ENCODE results near the gene SLC39A5. TPM values are rescaled to one million over a fixed set of nuclear protein-coding genes. Genes with fewer than 3 reads are reported as not detected.

The SLC39A5 gene
- total and polyA plus RNA-seq, 7 donors, result 30.0 to 74.0 (median 31.2) TPM; not detected in 4

GRCh38 chr12:56258068-56258819 lies 28.4 kb downstream of the SLC39A5 start, which contains the start of gene ANKRD52:
TSS of gene ANKRD52 (minus strand) at chr12:56258384. CDS start at chr12:56258269, 115 bp downstream.
- H3K4me1 ChIP-seq, result peaks cover 0 to 28% (median 26%) of the 10 kb centered on the region in 4 donors
- 0% methylated on average over 78 of the region's 78 CpGs for WGBS, 2 donors
- no peaks in the 10 kb centered on the region for H3K27me3 ChIP-seq
- intact Hi-C loops (cut with DNase I), result loop anchor here (2.0 to 5.0 kb wide), 2 partner anchors 43 to 66 kb away; partner anchors contain the start of gene CS
- no peaks in the 10 kb centered on the region for H3K9me3 ChIP-seq
- peak; percentile 87 for DNase-seq
- H3K36me3 ChIP-seq, result peaks cover 4 to 32% (median 25%) of the 10 kb centered on the region in 4 donors
- peak within 1 kb of the TSS; percentile 80 to 86 (median 82) for H3K4me3 ChIP-seq
- no peak for TF ChIP-seq POLR2A (IDR thresholded peaks at IDR 0.05)
- TF ChIP-seq, protein P1, sequence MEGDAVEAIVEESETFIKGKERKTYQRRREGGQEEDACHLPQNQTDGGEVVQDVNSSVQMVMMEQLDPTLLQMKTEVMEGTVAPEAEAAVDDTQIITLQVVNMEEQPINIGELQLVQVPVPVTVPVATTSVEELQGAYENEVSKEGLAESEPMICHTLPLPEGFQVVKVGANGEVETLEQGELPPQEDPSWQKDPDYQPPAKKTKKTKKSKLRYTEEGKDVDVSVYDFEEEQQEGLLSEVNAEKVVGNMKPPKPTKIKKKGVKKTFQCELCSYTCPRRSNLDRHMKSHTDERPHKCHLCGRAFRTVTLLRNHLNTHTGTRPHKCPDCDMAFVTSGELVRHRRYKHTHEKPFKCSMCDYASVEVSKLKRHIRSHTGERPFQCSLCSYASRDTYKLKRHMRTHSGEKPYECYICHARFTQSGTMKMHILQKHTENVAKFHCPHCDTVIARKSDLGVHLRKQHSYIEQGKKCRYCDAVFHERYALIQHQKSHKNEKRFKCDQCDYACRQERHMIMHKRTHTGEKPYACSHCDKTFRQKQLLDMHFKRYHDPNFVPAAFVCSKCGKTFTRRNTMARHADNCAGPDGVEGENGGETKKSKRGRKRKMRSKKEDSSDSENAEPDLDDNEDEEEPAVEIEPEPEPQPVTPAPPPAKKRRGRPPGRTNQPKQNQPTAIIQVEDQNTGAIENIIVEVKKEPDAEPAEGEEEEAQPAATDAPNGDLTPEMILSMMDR (IDR thresholded peaks at IDR 0.05), result peak in 2 of 4 experiments; percentile 11 to 90
- TF ChIP-seq EP300 (IDR thresholded peaks at IDR 0.05), result no peak
- peak in 2 of 4 donors; percentile 38 to 46 for TF ChIP-seq POLR2AphosphoS5 (IDR thresholded peaks at IDR 0.05)
- peak within 1 kb of the TSS; percentile 90 to 96 (median 92) for H3K27ac ChIP-seq

GRCh38 chr12:56258820-56259183 lies 29.0 kb downstream of the SLC39A5 start:
- Histone ChIP-seq H3K36me3 (peaks cover 0 to 26% (median 19%) of the 10 kb centered on the region in 4 donors), H3K4me3 (peak overlapping the region; percentile 80 to 86 (median 82)), H3K27me3 (no peaks in the 10 kb centered on the region), H3K9me3 (no peaks in the 10 kb centered on the region), H3K4me1 (peaks cover 0 to 28% (median 26%) of the 10 kb centered on the region in 4 donors), H3K27ac (peak overlapping the region; percentile 90 to 96 (median 92))
- intact Hi-C loops (cut with DNase I), result loop anchor here (2.0 to 5.0 kb wide), 2 partner anchors 42 to 67 kb away; partner anchors contain the start of gene CS
- TF ChIP-seq EP300 (IDR thresholded peaks at IDR 0.05) (no peak), POLR2AphosphoS5 (IDR thresholded peaks at IDR 0.05) (no peak)
- TF ChIP-seq, protein P1 (IDR thresholded peaks at IDR 0.05), result no peak
- 13 to 22% methylated on average over 9 of the region's 9 CpGs for WGBS, 2 donors
- DNase-seq, result no peak

DNA sequence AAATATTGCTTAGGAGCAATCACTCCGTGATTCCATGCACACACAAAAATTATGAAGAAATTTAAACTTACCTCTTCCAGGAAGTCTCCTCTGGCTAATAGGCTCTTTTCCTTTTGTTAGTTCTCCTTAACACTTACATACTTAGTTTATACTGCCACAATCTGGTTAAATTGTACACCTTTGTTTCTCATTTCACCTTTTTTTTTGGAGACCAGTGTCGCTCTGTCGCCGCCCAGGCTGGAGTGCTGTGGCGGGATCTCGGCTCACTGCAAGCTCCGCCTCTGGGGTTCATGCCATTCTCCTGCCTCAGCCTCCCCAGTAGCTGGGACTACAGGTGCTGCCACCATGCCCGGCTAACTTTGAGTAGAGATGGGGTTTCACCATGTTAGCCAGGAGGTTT lies 30.5 kb downstream of the SLC39A5 start:
- TF ChIP-seq, protein P1 (IDR thresholded peaks at IDR 0.05), result no peak
- H3K27me3 ChIP-seq, result no peaks in the 10 kb centered on the region
- no peak for DNase-seq
- H3K27ac ChIP-seq, result no peak overlapping the region
- no peaks in the 10 kb centered on the region for H3K9me3 ChIP-seq
- no peak overlapping the region for H3K4me3 ChIP-seq
- H3K36me3 ChIP-seq, result peaks cover 0 to 10% (median 6%) of the 10 kb centered on the region in 4 donors
- intact Hi-C loops (cut with DNase I), result no loop called here
- 92 to 94% methylated on average over 8 of the region's 8 CpGs for WGBS, 2 donors
- peaks cover 0 to 28% (median 26%) of the 10 kb centered on the region in 4 donors for H3K4me1 ChIP-seq

DNA sequence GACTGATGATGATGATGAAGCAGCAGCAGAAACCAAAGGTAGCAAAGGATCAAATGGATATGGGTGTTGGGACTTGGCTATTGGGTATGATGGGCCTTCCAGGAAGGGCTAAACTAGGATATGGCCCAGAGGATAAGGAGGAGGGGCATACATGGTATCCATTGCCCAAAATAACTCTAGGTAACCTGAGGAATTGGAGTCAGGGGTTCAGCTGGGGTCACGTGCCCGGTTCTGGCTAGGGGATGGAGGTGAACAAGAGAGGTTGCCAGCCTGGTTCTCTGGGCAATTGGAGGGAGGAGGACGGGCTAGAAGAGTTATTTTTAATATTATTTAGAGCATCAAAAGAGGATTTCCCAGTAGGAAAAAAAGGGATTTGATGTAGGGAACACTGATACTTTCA lies 31.1 kb downstream of the SLC39A5 start:
- H3K9me3 ChIP-seq, result no peaks in the 10 kb centered on the region
- H3K4me3 ChIP-seq, result no peak overlapping the region
- H3K27me3 ChIP-seq, result no peaks in the 10 kb centered on the region
- intact Hi-C loops (cut with DNase I), result no loop called here
- TF ChIP-seq EP300 (IDR thresholded peaks at IDR 0.05) (no peak), POLR2A (IDR thresholded peaks at IDR 0.05) (no peak), POLR2AphosphoS5 (IDR thresholded peaks at IDR 0.05) (no peak)
- TF ChIP-seq, protein P1 (IDR thresholded peaks at IDR 0.05), result no peak
- peaks cover 0 to 29% (median 26%) of the 10 kb centered on the region in 4 donors for H3K4me1 ChIP-seq
- DNase-seq, result no peak
- no peak overlapping the region for H3K27ac ChIP-seq
- 92 to 95% methylated on average over 3 of the region's 3 CpGs for whole genome bisulfite sequencing, 2 donors
- H3K36me3 ChIP-seq, result peaks cover 0 to 5% (median 1%) of the 10 kb centered on the region in 4 donors
